Thyroid gland (tissue), 4 donors: ENCODE results near the gene ITGAD.

ENCODE experiments used
- POLR2A ChIP-seq, 2 donors: fragments of 450-650 bp; IDR thresholded peaks; one replicate each; pipeline ENCODE4 v1.6.1; 2017; ENCODE audit warnings: antibody characterized with exemption in 2 of 2, mild to moderate bottlenecking in 2 of 2, moderate library complexity in 1 of 2
- TF ChIP-seq, protein P1 (sequence below), 6 experiments: fragments of 200-600 bp in 3 of 6; fragments of 450-650 bp in 3 of 6; sonication (generic) in 3 of 6; IDR thresholded peaks; one replicate each; pipeline ENCODE4 v1.5.1; 2016 to 2019; ENCODE audit warnings: antibody characterized with exemption in 6 of 6, mild to moderate bottlenecking in 2 of 6, inconsistent platforms in 1 of 6, moderate library complexity in 1 of 6

DNA sequence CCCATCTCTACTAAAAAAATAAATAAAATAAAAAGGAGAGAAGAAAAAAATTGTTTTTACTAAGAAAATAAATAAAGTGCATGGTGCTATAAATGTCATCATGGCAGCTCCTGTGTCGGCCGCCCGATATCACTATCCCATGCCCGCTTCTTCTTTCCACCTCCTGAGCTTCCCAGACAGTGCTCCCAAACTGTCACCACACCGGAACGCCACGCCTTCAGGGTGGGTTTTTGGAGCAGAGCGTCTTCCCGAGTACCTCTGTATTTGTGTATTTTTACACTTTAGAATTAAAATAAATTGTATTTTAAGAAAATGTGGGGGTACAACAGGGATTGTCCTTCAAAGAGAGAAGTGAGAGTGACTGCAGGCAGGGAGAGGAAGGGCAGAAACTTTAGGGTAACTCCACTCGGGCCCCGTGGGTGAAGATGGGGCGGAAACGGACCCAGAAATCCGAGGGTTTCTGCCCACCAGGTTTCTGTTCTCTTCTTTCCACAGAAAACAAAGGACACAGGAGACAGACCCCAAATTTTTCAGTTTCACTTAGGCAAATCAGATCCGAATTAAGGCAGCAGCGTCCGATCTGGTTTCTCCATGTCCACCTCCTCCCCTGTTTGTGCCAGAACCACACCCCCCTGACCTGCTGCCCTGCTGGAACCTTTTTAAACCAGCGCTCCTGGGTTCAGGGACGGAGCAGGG lies 41.7 kb upstream of the ITGAD start:
- TF ChIP-seq, protein P1, sequence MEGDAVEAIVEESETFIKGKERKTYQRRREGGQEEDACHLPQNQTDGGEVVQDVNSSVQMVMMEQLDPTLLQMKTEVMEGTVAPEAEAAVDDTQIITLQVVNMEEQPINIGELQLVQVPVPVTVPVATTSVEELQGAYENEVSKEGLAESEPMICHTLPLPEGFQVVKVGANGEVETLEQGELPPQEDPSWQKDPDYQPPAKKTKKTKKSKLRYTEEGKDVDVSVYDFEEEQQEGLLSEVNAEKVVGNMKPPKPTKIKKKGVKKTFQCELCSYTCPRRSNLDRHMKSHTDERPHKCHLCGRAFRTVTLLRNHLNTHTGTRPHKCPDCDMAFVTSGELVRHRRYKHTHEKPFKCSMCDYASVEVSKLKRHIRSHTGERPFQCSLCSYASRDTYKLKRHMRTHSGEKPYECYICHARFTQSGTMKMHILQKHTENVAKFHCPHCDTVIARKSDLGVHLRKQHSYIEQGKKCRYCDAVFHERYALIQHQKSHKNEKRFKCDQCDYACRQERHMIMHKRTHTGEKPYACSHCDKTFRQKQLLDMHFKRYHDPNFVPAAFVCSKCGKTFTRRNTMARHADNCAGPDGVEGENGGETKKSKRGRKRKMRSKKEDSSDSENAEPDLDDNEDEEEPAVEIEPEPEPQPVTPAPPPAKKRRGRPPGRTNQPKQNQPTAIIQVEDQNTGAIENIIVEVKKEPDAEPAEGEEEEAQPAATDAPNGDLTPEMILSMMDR (IDR thresholded peaks at IDR 0.05) = no peak
- no peak for TF ChIP-seq POLR2A (IDR thresholded peaks at IDR 0.05)
